Upper lobe of right lung (tissue), 1 donor: Measurements from ENCODE around the gene OOSP3. TPM values are rescaled to one million over a fixed set of nuclear protein-coding genes. Genes with fewer than 3 reads are reported as not detected.

Experiments used
- ATAC-seq: fragments of 200-7000 bp; cut with Tn5 transposase; one replicate; pipeline ENCODE4 v1.9.1; 2020; ENCODE audit warnings: mild to moderate bottlenecking, moderate library complexity
- DNase-seq: peaks from one replicate; pipeline ENCODE4 v3.0.0-alpha.2; 2020
- H3K27ac ChIP-seq: fragments of 200-600 bp; one replicate; pipeline ENCODE4 v1.8.0; 2022
- H3K27me3 ChIP-seq: fragments of 200-600 bp; one replicate; pipeline ENCODE4 v1.8.0; 2022; ENCODE audit warnings: mild to moderate bottlenecking
- H3K36me3 ChIP-seq: fragments of 200-600 bp; one replicate; pipeline ENCODE4 v1.8.0; 2022
- H3K4me1 ChIP-seq: fragments of 200-600 bp; one replicate; pipeline ENCODE4 v1.8.0; 2022
- H3K4me3 ChIP-seq: fragments of 200-600 bp; one replicate; pipeline ENCODE4 v1.8.0; 2022; ENCODE audit warnings: mild to moderate bottlenecking
- H3K9me3 ChIP-seq: fragments of 200-600 bp; one replicate; pipeline ENCODE4 v1.8.0; 2022
- CTCF ChIP-seq: fragments of 200-600 bp; IDR thresholded peaks from one replicate; pipeline ENCODE4 v1.8.0; 2022; ENCODE audit warnings: antibody characterized with exemption
- intact Hi-C: fragments of 100-400 bp; cut with DNase I; formaldehyde crosslinking; loops from one replicate; pipeline ENCODE4 v1.11.0; 2022
- long read RNA-seq: library from polyadenylated mRNA; unstranded; transcript quantifications from one replicate; pipeline ENCODE4 v2.0.0, GENCODE V29; 2021
- total RNA-seq: library from RNA; stranded (reverse); fragmentation: NEBNext Ultra II Directional; extraction: Animal tissue kit (Norgen Biotek cat#: 25700); gene quantifications from one replicate; pipeline ENCODE4 v1.2.1, GENCODE V29; 2021
- donor health status: DM: no; HTN: yes; CAD: no; lungs with severe emphysema.

The OOSP3 gene
- total RNA-seq, result not detected
- long read RNA-seq, result 0 reads

DNA sequence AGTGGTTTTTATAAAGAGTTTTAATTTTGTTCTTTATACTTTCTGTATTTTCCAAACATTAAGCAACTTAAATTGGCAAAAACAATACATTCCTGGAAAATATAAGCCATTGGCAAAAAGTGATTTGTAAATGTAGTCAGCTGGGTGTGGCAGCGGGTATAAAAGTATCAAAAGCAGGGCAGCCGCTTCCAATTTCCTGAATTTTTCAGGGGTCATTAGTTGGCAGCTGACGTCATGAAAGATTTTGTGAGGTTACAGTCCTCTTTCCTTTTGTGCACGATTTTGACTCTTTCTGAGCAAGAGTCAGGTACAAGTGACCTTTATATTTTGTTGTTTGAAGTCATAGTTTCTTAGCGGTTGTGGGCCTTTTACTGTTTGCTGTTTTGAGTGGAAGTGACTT lies at the start of gene OOSP3:
Gene OOSP3 (plus strand): TSS at position 208 of the 400 bp plus-strand sequence. CDS start 27 bp downstream, at position 235.
- no peak within 1 kb of the TSS for H3K4me3 ChIP-seq
- DNase-seq, result no peak
- no peaks in the 10 kb centered on the region for H3K9me3 ChIP-seq
- H3K4me1 ChIP-seq, result no peaks in the 10 kb centered on the region
- intact Hi-C loops, result no loop called here
- H3K36me3 ChIP-seq, result no peaks in the 10 kb centered on the region
- ATAC-seq, result no peak
- H3K27ac ChIP-seq, result no peak within 1 kb of the TSS
- no peaks in the 10 kb centered on the region for H3K27me3 ChIP-seq
- no peak for TF ChIP-seq CTCF

- no peak overlapping the region for H3K27ac ChIP-seq
- DNase-seq (no peak), ATAC-seq (no peak)
- H3K4me1 ChIP-seq, result no peaks in the 10 kb centered on the region
- intact Hi-C loops, result no loop called here
- H3K4me3 ChIP-seq, result no peak overlapping the region
- no peaks in the 10 kb centered on the region for H3K9me3 ChIP-seq
- H3K27me3 ChIP-seq, result no peaks in the 10 kb centered on the region
- TF ChIP-seq CTCF, result no peak
- H3K36me3 ChIP-seq, result no peaks in the 10 kb centered on the region
Observed at GRCh38 chr11:59829358-59829757, 49.2 kb upstream of the OOSP3 start.

GRCh38 chr11:59833602-59834001 lies 45.0 kb upstream of the OOSP3 start:
- Histone ChIP-seq H3K9me3 (no peaks in the 10 kb centered on the region), H3K4me1 (no peaks in the 10 kb centered on the region), H3K27me3 (no peaks in the 10 kb centered on the region), H3K27ac (no peak overlapping the region), H3K36me3 (no peaks in the 10 kb centered on the region), H3K4me3 (no peak overlapping the region)
- ATAC-seq (no peak), DNase-seq (no peak)
- TF ChIP-seq CTCF, result no peak
- intact Hi-C loops, result no loop called here

DNA sequence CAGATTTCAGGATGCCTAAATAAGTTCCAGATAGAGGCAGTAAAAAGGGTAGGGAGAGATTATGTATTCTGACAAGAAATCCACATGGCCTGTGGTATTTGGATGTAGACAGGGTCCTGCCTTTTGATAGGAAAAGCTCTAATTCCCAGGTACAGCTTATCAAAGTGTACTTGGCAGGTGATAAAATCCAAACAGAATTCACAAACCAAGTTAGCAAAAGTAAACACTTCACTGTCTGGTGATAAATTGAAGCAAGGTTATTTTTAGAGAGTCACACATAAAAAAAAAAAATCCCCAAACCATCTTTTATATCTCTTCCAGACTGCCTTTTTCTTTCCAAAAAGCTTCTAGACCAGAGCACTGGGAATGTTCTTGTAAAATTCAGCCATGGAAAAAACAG lies 39.0 kb upstream of the OOSP3 start:
- Histone ChIP-seq H3K4me3 (no peak overlapping the region), H3K36me3 (no peaks in the 10 kb centered on the region), H3K4me1 (no peaks in the 10 kb centered on the region), H3K27ac (no peak overlapping the region), H3K9me3 (no peaks in the 10 kb centered on the region), H3K27me3 (no peaks in the 10 kb centered on the region)
- intact Hi-C loops, result no loop called here
- DNase-seq, result no peak
- no peak for ATAC-seq
- TF ChIP-seq CTCF, result no peak

DNA sequence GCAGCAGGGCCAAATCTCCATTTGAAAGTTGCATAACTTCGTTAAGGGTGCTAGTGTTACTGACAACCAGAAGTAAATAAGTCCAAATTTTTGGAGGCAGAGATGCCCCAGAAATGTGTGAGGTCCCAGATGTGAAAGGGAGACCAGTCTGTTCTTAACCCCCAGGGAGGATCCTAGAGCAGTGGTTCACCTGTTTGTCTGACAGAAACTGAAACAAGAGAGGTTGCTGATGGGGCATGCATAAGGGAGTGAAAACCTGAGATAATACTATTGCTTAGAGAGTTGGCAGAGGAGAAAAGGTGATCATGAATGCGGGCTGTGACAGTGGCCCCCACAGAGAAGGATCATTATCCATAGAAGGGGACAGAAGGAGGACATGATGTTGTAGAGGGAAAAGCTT lies 37.1 kb upstream of the OOSP3 start:
- TF ChIP-seq CTCF, result no peak
- H3K9me3 ChIP-seq, result no peaks in the 10 kb centered on the region
- no peak for ATAC-seq
- DNase-seq, result no peak
- no peak overlapping the region for H3K27ac ChIP-seq
- no peaks in the 10 kb centered on the region for H3K36me3 ChIP-seq
- H3K4me3 ChIP-seq, result no peak overlapping the region
- intact Hi-C loops, result no loop called here
- no peaks in the 10 kb centered on the region for H3K4me1 ChIP-seq
- no peaks in the 10 kb centered on the region for H3K27me3 ChIP-seq

- H3K27ac ChIP-seq, result no peak overlapping the region
- H3K4me1 ChIP-seq, result no peaks in the 10 kb centered on the region
- ATAC-seq (no peak), DNase-seq (no peak)
- H3K9me3 ChIP-seq, result no peaks in the 10 kb centered on the region
- no peak overlapping the region for H3K4me3 ChIP-seq
- no peak for TF ChIP-seq CTCF
- H3K27me3 ChIP-seq, result no peaks in the 10 kb centered on the region
- H3K36me3 ChIP-seq, result no peaks in the 10 kb centered on the region
- intact Hi-C loops, result no loop called here
Observed at GRCh38 chr11:59842316-59842715, 36.3 kb upstream of the OOSP3 start.
